ENCODE measurements around the gene TPSD1. TPM values are rescaled to one million over a fixed set of nuclear protein-coding genes. Genes with fewer than 3 reads are reported as not detected.

The TPSD1 gene
- polyA plus RNA-seq, 1 donor (not counting 4 experiments of a cell fraction or from before 2014, with no cell fraction given), result not detected

DNA sequence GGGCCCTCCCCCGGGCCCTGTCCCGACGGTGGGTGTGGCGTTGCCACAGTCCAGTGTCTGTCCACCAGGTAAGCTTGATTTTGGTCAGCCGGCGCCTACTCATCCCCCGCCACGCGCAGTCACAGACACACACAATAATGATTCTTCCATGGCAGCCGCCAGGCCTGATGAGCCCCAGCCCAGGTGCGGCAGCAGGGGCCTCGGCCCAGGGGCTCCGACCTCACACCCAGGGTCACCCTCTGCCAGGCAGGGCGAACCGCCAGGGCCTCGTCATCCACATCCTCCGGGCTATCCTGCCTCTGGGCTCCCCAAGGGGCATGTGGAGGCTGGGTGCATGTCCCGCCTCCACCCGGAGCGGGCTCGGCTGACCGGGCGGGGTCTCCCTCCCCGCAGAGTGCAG is 38.3 kb upstream of the TPSD1 start:
- TF ChIP-seq EZH2 (IDR thresholded peaks at IDR 0.05; ENCODE audit: low read length), result no peak
- TF ChIP-seq, protein P1, sequence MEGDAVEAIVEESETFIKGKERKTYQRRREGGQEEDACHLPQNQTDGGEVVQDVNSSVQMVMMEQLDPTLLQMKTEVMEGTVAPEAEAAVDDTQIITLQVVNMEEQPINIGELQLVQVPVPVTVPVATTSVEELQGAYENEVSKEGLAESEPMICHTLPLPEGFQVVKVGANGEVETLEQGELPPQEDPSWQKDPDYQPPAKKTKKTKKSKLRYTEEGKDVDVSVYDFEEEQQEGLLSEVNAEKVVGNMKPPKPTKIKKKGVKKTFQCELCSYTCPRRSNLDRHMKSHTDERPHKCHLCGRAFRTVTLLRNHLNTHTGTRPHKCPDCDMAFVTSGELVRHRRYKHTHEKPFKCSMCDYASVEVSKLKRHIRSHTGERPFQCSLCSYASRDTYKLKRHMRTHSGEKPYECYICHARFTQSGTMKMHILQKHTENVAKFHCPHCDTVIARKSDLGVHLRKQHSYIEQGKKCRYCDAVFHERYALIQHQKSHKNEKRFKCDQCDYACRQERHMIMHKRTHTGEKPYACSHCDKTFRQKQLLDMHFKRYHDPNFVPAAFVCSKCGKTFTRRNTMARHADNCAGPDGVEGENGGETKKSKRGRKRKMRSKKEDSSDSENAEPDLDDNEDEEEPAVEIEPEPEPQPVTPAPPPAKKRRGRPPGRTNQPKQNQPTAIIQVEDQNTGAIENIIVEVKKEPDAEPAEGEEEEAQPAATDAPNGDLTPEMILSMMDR (optimal IDR thresholded peaks at IDR 0.05 in 1 of 3, IDR thresholded peaks at IDR 0.05 in 1 of 3, conservative IDR thresholded peaks at IDR 0.05 in 1 of 3; ENCODE audit: extremely low read depth in 1 of 3, insufficient read depth in 2 of 3, low read length in 3 of 3), result no peak
- dilution Hi-C loops (cut with MboI; ENCODE audit: extremely low pct_ligation_motif_present, low sequenced_read_pairs), result no loop called here
- Histone ChIP-seq H3K4me3 (ENCODE audit: control insufficient read depth in 2 of 3, extremely low read depth in 1 of 3, insufficient read depth in 2 of 3, low read depth in 1 of 3, low read length in 3 of 3) (no peak overlapping the region), H3K27me3 (ENCODE audit: control insufficient read depth, extremely low read depth, insufficient read depth, low read length) (peaks cover 5% of the 10 kb centered on the region), H3K9me1 (ENCODE audit: control insufficient read depth, extremely low read depth, insufficient read depth, low read length) (no peaks in the 10 kb centered on the region), H3K27ac (ENCODE audit: control insufficient read depth, insufficient read depth, low read length) (no peak overlapping the region), H3K9me3 (ENCODE audit: control insufficient read depth, low read depth, low read length) (peaks cover 2% of the 10 kb centered on the region), H3K9ac (ENCODE audit: control insufficient read depth, extremely low read depth, insufficient read depth, low read length) (no peak overlapping the region), H3K79me2 (ENCODE audit: control insufficient read depth, insufficient read depth, low read length) (no peaks in the 10 kb centered on the region), H3K4me2 (ENCODE audit: control insufficient read depth, extremely low read depth, insufficient read depth, low read depth, low read length) (no peak overlapping the region), H3K36me3 (ENCODE audit: control insufficient read depth in 2 of 2, extremely low read depth in 1 of 2, insufficient read depth in 2 of 2, low read length in 2 of 2) (no peaks in the 10 kb centered on the region), H3K4me1 (ENCODE audit: control insufficient read depth, extremely low read depth, insufficient read depth, low read length) (no peaks in the 10 kb centered on the region), H2AFZ (ENCODE audit: control insufficient read depth, low read length) (no peak overlapping the region), H4K20me1 (ENCODE audit: control insufficient read depth, extremely low read depth, insufficient read depth, low read length) (no peaks in the 10 kb centered on the region)
- FAIRE-seq (no peak), DNase-seq (ENCODE audit: low read depth, low spot score) (no peak)

DNA sequence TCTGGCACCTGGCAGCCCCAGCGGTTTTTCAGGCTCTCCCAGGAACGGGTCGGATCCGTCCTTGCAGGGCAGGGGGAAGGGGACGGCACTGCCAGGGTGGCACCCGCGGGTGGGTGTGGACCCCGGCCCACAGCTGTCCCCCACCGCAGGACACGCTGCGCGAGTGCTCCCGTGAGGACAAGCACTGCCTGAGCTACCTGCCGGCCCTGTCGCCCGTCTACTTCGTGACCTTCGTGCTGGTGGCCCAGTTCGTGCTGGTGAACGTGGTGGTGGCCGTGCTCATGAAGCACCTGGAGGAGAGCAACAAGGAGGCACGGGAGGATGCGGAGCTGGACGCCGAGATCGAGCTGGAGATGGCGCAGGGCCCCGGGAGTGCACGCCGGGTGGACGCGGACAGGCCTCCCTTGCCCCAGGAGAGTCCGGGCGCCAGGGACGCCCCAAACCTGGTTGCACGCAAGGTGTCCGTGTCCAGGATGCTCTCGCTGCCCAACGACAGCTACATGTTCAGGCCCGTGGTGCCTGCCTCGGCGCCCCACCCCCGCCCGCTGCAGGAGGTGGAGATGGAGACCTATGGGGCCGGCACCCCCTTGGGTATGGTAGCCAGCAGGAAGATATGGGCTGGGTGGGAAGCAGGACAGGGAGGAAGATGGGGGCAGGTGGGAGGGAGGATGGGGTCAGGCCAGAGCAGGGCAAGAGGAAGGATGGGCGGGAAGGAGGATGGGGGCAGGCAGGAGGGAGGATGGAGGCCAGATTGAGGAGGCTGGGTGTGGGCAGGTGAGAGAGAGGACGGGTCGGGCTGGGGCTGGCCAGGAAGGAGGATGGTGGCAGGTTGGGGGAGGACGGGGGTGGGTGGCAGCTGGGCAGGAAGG is 37.6 kb upstream of the TPSD1 start:
- Histone ChIP-seq H3K36me3 (ENCODE audit: control insufficient read depth in 2 of 2, extremely low read depth in 1 of 2, insufficient read depth in 2 of 2, low read length in 2 of 2) (no peaks in the 10 kb centered on the region), H3K4me2 (ENCODE audit: control insufficient read depth, extremely low read depth, insufficient read depth, low read depth, low read length) (no peak overlapping the region), H3K27ac (ENCODE audit: control insufficient read depth, insufficient read depth, low read length) (no peak overlapping the region), H3K27me3 (ENCODE audit: control insufficient read depth, extremely low read depth, insufficient read depth, low read length) (peaks cover 5% of the 10 kb centered on the region), H3K4me3 (ENCODE audit: control insufficient read depth in 2 of 3, extremely low read depth in 1 of 3, insufficient read depth in 2 of 3, low read depth in 1 of 3, low read length in 3 of 3) (no peak overlapping the region), H4K20me1 (ENCODE audit: control insufficient read depth, extremely low read depth, insufficient read depth, low read length) (no peaks in the 10 kb centered on the region), H3K9ac (ENCODE audit: control insufficient read depth, extremely low read depth, insufficient read depth, low read length) (no peak overlapping the region), H3K4me1 (ENCODE audit: control insufficient read depth, extremely low read depth, insufficient read depth, low read length) (no peaks in the 10 kb centered on the region), H3K9me1 (ENCODE audit: control insufficient read depth, extremely low read depth, insufficient read depth, low read length) (no peaks in the 10 kb centered on the region), H3K79me2 (ENCODE audit: control insufficient read depth, insufficient read depth, low read length) (no peaks in the 10 kb centered on the region), H2AFZ (ENCODE audit: control insufficient read depth, low read length) (no peak overlapping the region), H3K9me3 (ENCODE audit: control insufficient read depth, low read depth, low read length) (no peaks in the 10 kb centered on the region)
- FAIRE-seq, result no peak
- TF ChIP-seq EZH2 (IDR thresholded peaks at IDR 0.05; ENCODE audit: low read length), result no peak
- TF ChIP-seq, protein P1 (optimal IDR thresholded peaks at IDR 0.05 in 1 of 3, IDR thresholded peaks at IDR 0.05 in 1 of 3, conservative IDR thresholded peaks at IDR 0.05 in 1 of 3; ENCODE audit: extremely low read depth in 1 of 3, insufficient read depth in 2 of 3, low read length in 3 of 3), result no peak
- dilution Hi-C loops (cut with MboI; ENCODE audit: extremely low pct_ligation_motif_present, low sequenced_read_pairs), result no loop called here
- no peak for DNase-seq (ENCODE audit: low read depth, low spot score)
